Upper lobe of left lung (tissue), 6 donors: ENCODE data around the gene THBS1. TPM values are rescaled to one million over a fixed set of nuclear protein-coding genes. Genes with fewer than 3 reads are reported as not detected.

ENCODE experiments used
- ATAC-seq, 2 donors: fragments of 200-7000 bp; cut with Tn5 transposase; one replicate each; pipeline ENCODE4 v1.9.1; 2022; ENCODE audit warnings: mild to moderate bottlenecking in 2 of 2, moderate library complexity in 2 of 2; ENCODE audit not compliant: low FRiP score in 2 of 2
- DNase-seq, 2 donors: peaks; one replicate each; pipeline ENCODE4 v3.0.0-alpha.2; 2019 to 2020
- H3K27ac ChIP-seq, 4 donors: fragments of 200-600 bp; sonication (generic); one replicate each; pipeline ENCODE4 v1.5.1; 2016 to 2019
- H3K27me3 ChIP-seq, 4 donors: fragments of 200-600 bp; sonication (generic); one replicate each; pipeline ENCODE4 v1.5.1; 2017 to 2019
- H3K36me3 ChIP-seq, 4 donors: fragments of 200-600 bp; sonication (generic); one replicate each; pipeline ENCODE4 v1.5.1; 2016 to 2019
- H3K4me1 ChIP-seq, 4 donors: fragments of 200-600 bp; sonication (generic); one replicate each; pipeline ENCODE4 v1.5.1; 2018 to 2019
- H3K4me3 ChIP-seq, 4 donors: fragments of 200-600 bp; sonication (generic); one replicate each; pipeline ENCODE4 v1.5.1; 2017 to 2019; ENCODE audit warnings: mild to moderate bottlenecking in 2 of 4, moderate library complexity in 1 of 4
- H3K9me3 ChIP-seq, 4 donors: fragments of 200-600 bp; sonication (generic); one replicate each; pipeline ENCODE4 v1.5.1; 2018 to 2019
- CTCF ChIP-seq, 6 experiments: fragments of 450-650 bp in 4 of 6; fragments of 200-600 bp in 2 of 6; sonication (generic) in 2 of 6; IDR thresholded peaks; one replicate each; pipeline ENCODE4 v1.5.1; 2016 to 2019; ENCODE audit warnings: antibody characterized with exemption in 6 of 6
- EP300 ChIP-seq, 4 donors: sonication (generic); formaldehyde crosslinking; IDR thresholded peaks; one replicate each; pipeline ENCODE4 v1.5.1; 2017; ENCODE audit warnings: antibody characterized with exemption in 4 of 4, control low read depth in 2 of 4
- POLR2A ChIP-seq, 4 donors: fragments of 450-650 bp; IDR thresholded peaks; one replicate each; pipeline ENCODE4 v1.5.1; 2016 to 2017; ENCODE audit warnings: antibody characterized with exemption in 4 of 4, mild to moderate bottlenecking in 2 of 4
- POLR2AphosphoS5 ChIP-seq, 2 donors: sonication (generic); formaldehyde crosslinking; IDR thresholded peaks; one replicate each; pipeline ENCODE4 v1.5.1; 2017; ENCODE audit warnings: antibody characterized with exemption in 2 of 2
- WGBS, 2 donors: methylation state at CpG; one replicate each; pipeline ENCODE4 v1.1.5; 2017 to 2018; 5-methylcytosine and 5-hydroxymethylcytosine counted together
- total RNA-seq, 6 donors: library from RNA; depleted of rRNA in 4 of 6; stranded (reverse); fragments of >200 nt in 4 of 6; gene quantifications; one replicate each; pipeline versions ENCODE4 v1.1.0 to v1.2.1, GENCODE V29; 2016 to 2021
- donor health status: DM: no; HTN: no; CAD: no; lungs with moderate emphysema.
- donor health status: DM: no; HTN: yes; CAD: no; lungs with severe emphysema.

THBS1 gene
- total RNA-seq, 6 donors from 2014 or later, result 405 to 497 (median 457) TPM

GRCh38 chr15:39628546-39629257 lies 47.8 kb downstream of the THBS1 start:
- peaks cover 23 to 34% (median 31%) of the 10 kb centered on the region in 4 donors for H3K4me1 ChIP-seq
- no peak for TF ChIP-seq EP300 (IDR thresholded peaks at IDR 0.05)
- TF ChIP-seq CTCF (IDR thresholded peaks at IDR 0.05), result no peak
- no peak for TF ChIP-seq POLR2AphosphoS5 (IDR thresholded peaks at IDR 0.05)
- no peak for TF ChIP-seq POLR2A (IDR thresholded peaks at IDR 0.05)
- DNase-seq, result no peak
- no peaks in the 10 kb centered on the region for H3K27me3 ChIP-seq
- WGBS, 2 donors, result 65 to 78% methylated on average over 5 to 9 of the region's 9 CpGs
- no peak for ATAC-seq
- no peaks in the 10 kb centered on the region for H3K9me3 ChIP-seq
- H3K27ac ChIP-seq, result peak overlapping the region; percentile 1 to 59 (median 41)
- no peaks in the 10 kb centered on the region for H3K36me3 ChIP-seq
- H3K4me3 ChIP-seq, result no peak overlapping the region

- WGBS, 2 donors, result 28 to 39% methylated on average over 5 of the region's 5 CpGs
- Histone ChIP-seq H3K4me1 (peaks cover 17 to 32% (median 27%) of the 10 kb centered on the region in 4 donors), H3K4me3 (no peak overlapping the region), H3K27me3 (no peaks in the 10 kb centered on the region), H3K27ac (peak overlapping the region in 3 of 4 donors; percentile 24 to 59 (median 58)), H3K36me3 (no peaks in the 10 kb centered on the region), H3K9me3 (no peaks in the 10 kb centered on the region)
- DNase-seq (peak in 1 of 2 donors; percentile 48), ATAC-seq (no peak)
- TF ChIP-seq POLR2A (IDR thresholded peaks at IDR 0.05) (peak in 1 of 4 donors; percentile 35), EP300 (IDR thresholded peaks at IDR 0.05) (no peak)
Observed at GRCh38 chr15:39629371-39629770, 48.5 kb downstream of the THBS1 start.

GRCh38 chr15:39629906-39630305 lies 49.0 kb downstream of the THBS1 start:
- 78% methylated on average over 3 of the region's 3 CpGs for WGBS, 2 donors
- ATAC-seq (no peak), DNase-seq (no peak)
- Histone ChIP-seq H3K4me1 (peaks cover 15 to 29% (median 22%) of the 10 kb centered on the region in 4 donors), H3K27me3 (no peaks in the 10 kb centered on the region), H3K27ac (peak overlapping the region in 2 of 4 donors; percentile 58 to 59), H3K36me3 (no peaks in the 10 kb centered on the region), H3K9me3 (no peaks in the 10 kb centered on the region), H3K4me3 (no peak overlapping the region)
- no peak for TF ChIP-seq POLR2AphosphoS5 (IDR thresholded peaks at IDR 0.05)
- TF ChIP-seq CTCF (IDR thresholded peaks at IDR 0.05), result no peak
- TF ChIP-seq POLR2A (IDR thresholded peaks at IDR 0.05), result no peak
- no peak for TF ChIP-seq EP300 (IDR thresholded peaks at IDR 0.05)

DNA sequence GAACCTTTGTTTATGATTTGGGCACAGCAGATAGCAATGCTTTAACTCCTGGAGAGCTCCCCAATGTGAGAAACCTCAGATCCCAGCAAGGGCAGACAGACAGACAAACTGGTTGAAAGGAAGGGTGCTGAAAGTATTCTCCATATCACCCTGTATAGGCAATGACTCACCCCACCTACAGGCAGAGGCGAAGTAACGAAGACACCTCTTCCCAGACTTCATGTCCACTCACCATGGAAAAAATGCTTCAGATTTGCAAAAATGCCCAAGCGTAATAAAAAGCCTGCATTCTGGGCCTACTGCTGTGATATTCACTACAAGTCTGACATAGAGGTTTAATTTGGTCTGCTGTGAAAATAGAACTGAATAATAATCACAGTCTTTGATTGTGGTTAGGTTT lies 50.5 kb downstream of the THBS1 start:
- Histone ChIP-seq H3K9me3 (no peaks in the 10 kb centered on the region), H3K36me3 (no peaks in the 10 kb centered on the region), H3K27ac (no peak overlapping the region), H3K4me1 (peaks cover 6 to 20% (median 14%) of the 10 kb centered on the region in 4 donors), H3K27me3 (no peaks in the 10 kb centered on the region), H3K4me3 (no peak overlapping the region)
- 90 to 100% methylated on average over 3 of the region's 3 CpGs for WGBS, 2 donors
- TF ChIP-seq POLR2AphosphoS5 (IDR thresholded peaks at IDR 0.05), result no peak
- no peak for TF ChIP-seq POLR2A (IDR thresholded peaks at IDR 0.05)
- no peak for TF ChIP-seq CTCF (IDR thresholded peaks at IDR 0.05)
- TF ChIP-seq EP300 (IDR thresholded peaks at IDR 0.05), result no peak
- no peak for ATAC-seq
- DNase-seq, result no peak

DNA sequence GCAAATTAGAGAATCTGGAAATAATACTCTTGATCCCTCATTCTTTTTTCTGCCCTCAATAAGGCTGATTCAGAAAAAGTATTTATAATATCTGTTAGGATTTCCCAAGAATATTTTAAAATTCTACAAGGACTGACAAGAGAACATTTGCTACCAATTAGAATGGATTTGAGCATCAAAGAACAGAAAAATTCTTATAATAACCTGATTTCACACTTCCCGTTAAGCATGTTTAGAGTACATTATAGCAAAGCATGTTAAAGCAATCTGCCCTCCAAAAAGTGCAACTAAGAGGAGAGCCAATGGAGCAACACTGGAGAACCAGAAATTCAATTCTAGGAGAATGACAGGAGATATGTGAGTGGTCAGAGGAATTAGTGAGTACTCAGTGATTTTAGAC lies 57.2 kb downstream of the THBS1 start:
- no peak for TF ChIP-seq CTCF (IDR thresholded peaks at IDR 0.05)
- TF ChIP-seq POLR2AphosphoS5 (IDR thresholded peaks at IDR 0.05), result no peak
- TF ChIP-seq POLR2A (IDR thresholded peaks at IDR 0.05), result no peak
- no peak for TF ChIP-seq EP300 (IDR thresholded peaks at IDR 0.05)
- Histone ChIP-seq H3K27me3 (no peaks in the 10 kb centered on the region), H3K4me3 (no peak overlapping the region), H3K9me3 (no peaks in the 10 kb centered on the region), H3K36me3 (no peaks in the 10 kb centered on the region), H3K4me1 (peaks cover 0 to 4% (median 0%) of the 10 kb centered on the region in 4 donors), H3K27ac (no peak overlapping the region)
- WGBS, 2 donors, result 96 to 100% methylated on average over 1 of the region's 1 CpG
- DNase-seq, result no peak
- ATAC-seq, result no peak
